ENCODE measurements around the gene PLCB1. TPM values are rescaled to one million over a fixed set of nuclear protein-coding genes. Genes with fewer than 3 reads are reported as not detected.

PLCB1 gene
- total and polyA plus RNA-seq, 2 experiments from 2014 or later, result 14.9 to 20.7 TPM

GRCh38 chr20:8524101-8525016 is 392.3 kb downstream of the PLCB1 start:
- no peaks in the 10 kb centered on the region for H3K27me3 ChIP-seq (ENCODE audit: insufficient read depth)
- DNase-seq (ENCODE audit: low spot score) (peak; percentile 10), ATAC-seq (peak; percentile 63)
- Mint-ChIP-seq H3K36me3 (ENCODE audit: low read depth) (no peaks in the 10 kb centered on the region), H3K27me3 (ENCODE audit: insufficient read depth, low read depth, poor library complexity) (no peaks in the 10 kb centered on the region), H3K4me3 (peak overlapping the region; percentile 20; the same call in 2 of the 3 replicates), H3K4me1 (peaks cover 13% of the 10 kb centered on the region), H3K27ac (peak overlapping the region; percentile 95), H3K9me3 (no peaks in the 10 kb centered on the region)
- peak overlapping the region; percentile 35; the same call in 1 of the 2 replicates for H3K27ac ChIP-seq (ENCODE audit: low read depth)
- peak overlapping the region; percentile 9; the same call in 1 of the 2 replicates for H3K4me2 ChIP-seq
- no peaks in the 10 kb centered on the region for H3F3A ChIP-seq (replicated peaks; ENCODE audit: low read depth)
- H3K9me2 ChIP-seq (ENCODE audit: insufficient read depth), result no peaks in the 10 kb centered on the region
- H3K79me2 ChIP-seq (replicated peaks; ENCODE audit: insufficient read depth), result no peaks in the 10 kb centered on the region
- no peak overlapping the region; the same call in 1 of the 2 replicates for H2AFZ ChIP-seq
- TF ChIP-seq NANOG (IDR thresholded peaks at IDR 0.05; ENCODE audit: borderline replicate concordance) (no peak), JUNB (IDR thresholded peaks at IDR 0.05; ENCODE audit: unreplicated experiment) (no peak), STAT1 (IDR thresholded peaks at IDR 0.05; ENCODE audit: unreplicated experiment) (no peak), EZH2 (IDR thresholded peaks at IDR 0.05; ENCODE audit: low read depth, unreplicated experiment) (no peak), REST (IDR thresholded peaks at IDR 0.05; ENCODE audit: unreplicated experiment) (no peak), POLR2AphosphoS5 (IDR thresholded peaks at IDR 0.05; ENCODE audit: low read depth) (no peak), ZNF331 (CRISPR knock-in tag; IDR thresholded peaks at IDR 0.05; ENCODE audit: low read depth) (no peak), CTCF (conservative IDR thresholded peaks at IDR 0.05; ENCODE audit: low read depth in 2 of 2) (no peak), ZNF114 (CRISPR knock-in tag; IDR thresholded peaks at IDR 0.05) (no peak), EZH2phosphoT487 (IDR thresholded peaks at IDR 0.05; ENCODE audit: unreplicated experiment) (no peak), CREB1 (CRISPR knock-in tag; IDR thresholded peaks at IDR 0.05; ENCODE audit: low read depth) (no peak), ZNF462 (CRISPR knock-in tag; IDR thresholded peaks at IDR 0.05) (no peak)
- peaks cover 13% of the 10 kb centered on the region for H3K4me1 ChIP-seq (ENCODE audit: insufficient read depth)
- no peaks in the 10 kb centered on the region for H3K36me3 ChIP-seq (ENCODE audit: insufficient read depth)
- no peaks in the 10 kb centered on the region for H4K20me1 ChIP-seq (replicated peaks; ENCODE audit: insufficient read depth)
- H3K4me3 ChIP-seq, result no peak overlapping the region
